Tibial nerve (tissue), 4 donors: ENCODE measurements around the gene PNPLA7. TPM values are rescaled to one million over a fixed set of nuclear protein-coding genes. Genes with fewer than 3 reads are reported as not detected.

ENCODE experiments used
- DNase-seq, 2 donors: peaks; one replicate each; pipeline ENCODE4 v3.0.0-alpha.2; 2019; ENCODE audit warnings: low spot score in 2 of 2
- H3K27ac ChIP-seq, 4 donors: fragments of 200-600 bp; sonication (generic) in 3 of 4; one replicate each; pipeline ENCODE4 v1.5.1; 2017 to 2019; ENCODE audit warnings: mild to moderate bottlenecking in 1 of 4
- H3K27me3 ChIP-seq, 2 donors: fragments of 200-600 bp; sonication (generic) in 1 of 2; one replicate each; pipeline versions ENCODE4 v1.5.1 to v1.6.0; 2017 to 2019
- H3K36me3 ChIP-seq, 3 donors: fragments of 200-600 bp; sonication (generic); one replicate each; pipeline ENCODE4 v1.5.1; 2018 to 2019
- H3K4me1 ChIP-seq, 4 donors: fragments of 200-600 bp; sonication (generic) in 3 of 4; one replicate each; pipeline ENCODE4 v1.5.1; 2017 to 2019
- H3K4me3 ChIP-seq, 4 donors: fragments of 200-600 bp; sonication (generic) in 3 of 4; one replicate each; pipeline ENCODE4 v1.5.1; 2017 to 2019; ENCODE audit warnings: mild to moderate bottlenecking in 1 of 4, moderate library complexity in 1 of 4
- H3K9me3 ChIP-seq, 4 donors: fragments of 200-600 bp; sonication (generic) in 3 of 4; one replicate each; pipeline ENCODE4 v1.5.1; 2017 to 2019
- EP300 ChIP-seq, 2 donors: sonication (generic); formaldehyde crosslinking; IDR thresholded peaks; one replicate each; pipeline ENCODE4 v1.6.1; 2017; ENCODE audit warnings: antibody characterized with exemption in 2 of 2, mild to moderate bottlenecking in 1 of 2
- POLR2A ChIP-seq, 2 donors: fragments of 450-650 bp; IDR thresholded peaks; one replicate each; pipeline ENCODE4 v1.6.1; 2017; ENCODE audit warnings: antibody characterized with exemption in 2 of 2, mild to moderate bottlenecking in 2 of 2, moderate library complexity in 2 of 2
- WGBS, 2 donors: methylation state at CpG; one replicate each; pipeline ENCODE4 v1.1.5; 2018; 5-methylcytosine and 5-hydroxymethylcytosine counted together
- total RNA-seq, 4 donors: library from RNA; depleted of rRNA; stranded (reverse); fragments of >200 nt; gene quantifications; one replicate each; pipeline ENCODE4 v1.1.0, GENCODE V29; 2016
- TF ChIP-seq, protein P1 (sequence below), 5 experiments: fragments of 200-600 bp in 3 of 5; fragments of 450-650 bp in 2 of 5; sonication (generic) in 3 of 5; IDR thresholded peaks; one replicate each; pipeline ENCODE4 v1.5.1; 2016 to 2019; ENCODE audit warnings: antibody characterized with exemption in 5 of 5, mild to moderate bottlenecking in 3 of 5, moderate library complexity in 2 of 5

Gene PNPLA7
- total RNA-seq, 4 donors from 2014 or later = 12.0 to 25.2 (median 18.7) TPM

- 80 to 87% methylated on average over 33 to 35 of the region's 36 CpGs for WGBS, 2 donors
- no peak for TF ChIP-seq EP300 (IDR thresholded peaks at IDR 0.05)
- TF ChIP-seq POLR2A (IDR thresholded peaks at IDR 0.05) = no peak
- TF ChIP-seq, protein P1, sequence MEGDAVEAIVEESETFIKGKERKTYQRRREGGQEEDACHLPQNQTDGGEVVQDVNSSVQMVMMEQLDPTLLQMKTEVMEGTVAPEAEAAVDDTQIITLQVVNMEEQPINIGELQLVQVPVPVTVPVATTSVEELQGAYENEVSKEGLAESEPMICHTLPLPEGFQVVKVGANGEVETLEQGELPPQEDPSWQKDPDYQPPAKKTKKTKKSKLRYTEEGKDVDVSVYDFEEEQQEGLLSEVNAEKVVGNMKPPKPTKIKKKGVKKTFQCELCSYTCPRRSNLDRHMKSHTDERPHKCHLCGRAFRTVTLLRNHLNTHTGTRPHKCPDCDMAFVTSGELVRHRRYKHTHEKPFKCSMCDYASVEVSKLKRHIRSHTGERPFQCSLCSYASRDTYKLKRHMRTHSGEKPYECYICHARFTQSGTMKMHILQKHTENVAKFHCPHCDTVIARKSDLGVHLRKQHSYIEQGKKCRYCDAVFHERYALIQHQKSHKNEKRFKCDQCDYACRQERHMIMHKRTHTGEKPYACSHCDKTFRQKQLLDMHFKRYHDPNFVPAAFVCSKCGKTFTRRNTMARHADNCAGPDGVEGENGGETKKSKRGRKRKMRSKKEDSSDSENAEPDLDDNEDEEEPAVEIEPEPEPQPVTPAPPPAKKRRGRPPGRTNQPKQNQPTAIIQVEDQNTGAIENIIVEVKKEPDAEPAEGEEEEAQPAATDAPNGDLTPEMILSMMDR (IDR thresholded peaks at IDR 0.05) = no peak
- no peak overlapping the region for H3K4me3 ChIP-seq
- peaks cover 0 to 7% (median 0%) of the 10 kb centered on the region in 4 donors for H3K4me1 ChIP-seq
- H3K27me3 ChIP-seq = no peaks in the 10 kb centered on the region
- H3K9me3 ChIP-seq = no peaks in the 10 kb centered on the region
- no peak overlapping the region for H3K27ac ChIP-seq
- peaks cover 0 to 54% (median 0%) of the 10 kb centered on the region in 3 donors for H3K36me3 ChIP-seq
- DNase-seq = no peak
Measured at GRCh38 chr9:137497921-137498719, 52.1 kb downstream of the PNPLA7 start.

GRCh38 chr9:137496601-137497375 is 53.4 kb downstream of the PNPLA7 start:
- no peak for TF ChIP-seq EP300 (IDR thresholded peaks at IDR 0.05)
- TF ChIP-seq, protein P1 (IDR thresholded peaks at IDR 0.05) = no peak
- TF ChIP-seq POLR2A (IDR thresholded peaks at IDR 0.05) = no peak
- no peaks in the 10 kb centered on the region for H3K9me3 ChIP-seq
- H3K36me3 ChIP-seq = peaks cover 0 to 55% (median 0%) of the 10 kb centered on the region in 3 donors
- no peak overlapping the region for H3K27ac ChIP-seq
- no peak for DNase-seq
- no peak overlapping the region for H3K4me3 ChIP-seq
- H3K27me3 ChIP-seq = no peaks in the 10 kb centered on the region
- WGBS, 2 donors = 93 to 95% methylated on average over 22 to 27 of the region's 27 CpGs
- H3K4me1 ChIP-seq = peaks cover 0 to 7% (median 0%) of the 10 kb centered on the region in 4 donors

DNA sequence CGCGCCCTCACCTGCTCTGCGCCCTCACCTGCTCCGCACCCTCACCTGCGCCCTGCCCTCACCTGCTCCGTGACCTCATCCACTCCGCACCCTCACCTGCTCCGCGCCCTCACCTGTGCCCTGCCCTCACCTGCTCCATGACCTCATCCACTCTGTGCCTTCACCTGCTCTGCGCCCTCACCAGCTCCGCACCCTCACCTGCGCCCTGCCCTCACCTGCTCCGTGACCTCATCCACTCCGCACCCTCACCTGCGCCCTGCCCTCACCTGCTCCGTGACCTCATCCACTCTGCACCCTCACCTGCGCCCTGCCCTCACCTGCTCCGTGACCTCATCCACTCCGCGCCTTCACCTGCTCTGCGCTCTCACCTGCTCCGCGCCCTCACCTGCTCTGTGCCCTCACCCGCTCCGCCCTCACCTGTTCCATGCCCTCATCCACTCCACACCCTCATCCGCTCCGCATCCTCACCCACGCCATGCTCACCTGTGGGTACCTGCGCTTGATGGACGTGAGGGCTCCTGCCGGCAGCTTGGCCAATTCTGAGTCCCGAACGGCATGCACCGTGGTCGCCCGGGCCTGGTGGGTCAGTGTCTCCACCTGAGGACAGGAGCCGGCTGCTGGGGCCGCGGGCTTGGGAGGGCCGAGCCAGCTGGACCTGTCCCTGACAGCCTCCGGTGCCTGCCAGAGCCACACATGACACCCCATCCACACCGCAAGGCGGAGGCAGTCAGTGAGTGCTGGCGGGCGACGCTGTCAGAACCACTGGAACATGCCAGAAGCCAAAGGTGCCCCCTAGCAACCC is 55.5 kb downstream of the PNPLA7 start:
- H3K36me3 ChIP-seq = peaks cover 0 to 54% (median 0%) of the 10 kb centered on the region in 3 donors
- H3K27me3 ChIP-seq = no peaks in the 10 kb centered on the region
- 94 to 95% methylated on average over 46 of the region's 46 CpGs for WGBS, 2 donors
- H3K4me3 ChIP-seq = no peak overlapping the region
- no peaks in the 10 kb centered on the region for H3K9me3 ChIP-seq
- H3K4me1 ChIP-seq = peaks cover 0 to 7% (median 0%) of the 10 kb centered on the region in 4 donors
- TF ChIP-seq EP300 (IDR thresholded peaks at IDR 0.05) (no peak), POLR2A (IDR thresholded peaks at IDR 0.05) (no peak)
- TF ChIP-seq, protein P1 (IDR thresholded peaks at IDR 0.05) = no peak
- no peak for DNase-seq
- H3K27ac ChIP-seq = no peak overlapping the region

DNA sequence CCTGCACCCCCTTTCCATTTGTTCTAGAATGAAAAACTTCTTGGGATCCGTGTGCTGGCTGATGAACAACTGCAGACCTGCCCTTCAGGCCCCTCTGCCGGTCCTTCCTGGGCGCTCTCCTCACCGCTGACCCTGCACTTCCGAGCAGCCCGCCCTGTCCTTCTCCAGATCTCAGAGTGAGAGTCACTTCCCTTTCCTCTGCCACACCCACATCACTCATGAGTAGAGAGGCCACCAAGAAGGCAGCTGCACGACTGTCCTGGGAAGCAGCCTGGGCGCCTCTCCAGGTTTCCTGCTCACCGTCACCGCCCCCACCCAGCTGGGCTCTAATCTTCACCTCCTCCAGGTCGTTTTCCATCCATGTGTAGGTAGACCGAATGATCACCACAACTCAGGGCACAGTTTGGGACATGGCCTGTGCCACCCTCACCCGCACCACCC is 56.1 kb downstream of the PNPLA7 start:
- Histone ChIP-seq H3K36me3 (peaks cover 0 to 48% (median 0%) of the 10 kb centered on the region in 3 donors), H3K27me3 (no peaks in the 10 kb centered on the region), H3K4me3 (no peak overlapping the region), H3K4me1 (peaks cover 0 to 7% (median 0%) of the 10 kb centered on the region in 4 donors), H3K27ac (peak overlapping the region in 2 of 4 donors; percentile 50 to 62), H3K9me3 (no peaks in the 10 kb centered on the region)
- TF ChIP-seq POLR2A (IDR thresholded peaks at IDR 0.05) (no peak), EP300 (IDR thresholded peaks at IDR 0.05) (no peak)
- TF ChIP-seq, protein P1 (IDR thresholded peaks at IDR 0.05) = no peak
- 77 to 78% methylated on average over 13 of the region's 13 CpGs for WGBS, 2 donors
- DNase-seq = no peak
